ENCODE data around the gene LILRA2.

LILRA2 gene

GRCh38 chr19:54551293-54551692, 22.3 kb upstream of the LILRA2 start:
- intact Hi-C loops (cut with DNase I; ENCODE audit: low total_unique reads): no loop called here
- Histone ChIP-seq H3K27me3 (no peaks in the 10 kb centered on the region), H3K4me1 (no peaks in the 10 kb centered on the region), H3K36me3 (no peaks in the 10 kb centered on the region), H3K9me3 (no peaks in the 10 kb centered on the region), H3K4me3 (no peak overlapping the region), H3K27ac (no peak overlapping the region)
- DNase-seq: no peak
- TF ChIP-seq CTCF (IDR thresholded peaks at IDR 0.05): no peak

- intact Hi-C loops (cut with DNase I; ENCODE audit: low total_unique reads): no loop called here
- no peak overlapping the region for H3K4me3 ChIP-seq
- DNase-seq: peak in 1 of 2 donors; percentile 55
- no peak for TF ChIP-seq CTCF (IDR thresholded peaks at IDR 0.05)
- H3K27me3 ChIP-seq: no peaks in the 10 kb centered on the region
- no peaks in the 10 kb centered on the region for H3K9me3 ChIP-seq
- H3K4me1 ChIP-seq: no peaks in the 10 kb centered on the region
- no peaks in the 10 kb centered on the region for H3K36me3 ChIP-seq
- no peak overlapping the region for H3K27ac ChIP-seq
Measured at GRCh38 chr19:54551950-54552912, 21.4 kb upstream of the LILRA2 start.

- H3K9me3 ChIP-seq: no peaks in the 10 kb centered on the region
- DNase-seq: no peak
- no peak overlapping the region for H3K27ac ChIP-seq
- intact Hi-C loops (cut with DNase I; ENCODE audit: low total_unique reads): no loop called here
- no peak overlapping the region for H3K4me3 ChIP-seq
- no peaks in the 10 kb centered on the region for H3K27me3 ChIP-seq
- TF ChIP-seq CTCF (IDR thresholded peaks at IDR 0.05): no peak
- H3K4me1 ChIP-seq: no peaks in the 10 kb centered on the region
- H3K36me3 ChIP-seq: no peaks in the 10 kb centered on the region
Measured at GRCh38 chr19:54552913-54553310, 20.7 kb upstream of the LILRA2 start.

GRCh38 chr19:54554006-54554405, 19.6 kb upstream of the LILRA2 start:
- no peak overlapping the region for H3K4me3 ChIP-seq
- no peaks in the 10 kb centered on the region for H3K4me1 ChIP-seq
- no peak overlapping the region for H3K27ac ChIP-seq
- no peaks in the 10 kb centered on the region for H3K27me3 ChIP-seq
- intact Hi-C loops (cut with DNase I; ENCODE audit: low total_unique reads): no loop called here
- TF ChIP-seq CTCF (IDR thresholded peaks at IDR 0.05): no peak
- no peak for DNase-seq
- H3K9me3 ChIP-seq: no peaks in the 10 kb centered on the region
- H3K36me3 ChIP-seq: no peaks in the 10 kb centered on the region

- H3K9me3 ChIP-seq: no peaks in the 10 kb centered on the region
- H3K27me3 ChIP-seq: no peaks in the 10 kb centered on the region
- no peaks in the 10 kb centered on the region for H3K4me1 ChIP-seq
- no peaks in the 10 kb centered on the region for H3K36me3 ChIP-seq
- no peak overlapping the region for H3K27ac ChIP-seq
- no peak overlapping the region for H3K4me3 ChIP-seq
- no peak for DNase-seq
- no peak for TF ChIP-seq CTCF (IDR thresholded peaks at IDR 0.05)
- intact Hi-C loops (cut with DNase I; ENCODE audit: low total_unique reads): no loop called here
Measured at GRCh38 chr19:54554896-54555295, 18.7 kb upstream of the LILRA2 start.

Data from tibial artery (tissue), 4 donors.